GM19025 (cell line): ENCODE data around the gene GARNL3.

ENCODE experiments used
- ATAC-seq: cut with Tn5 transposase; IDR thresholded peaks from one replicate; pipeline ENCODE4 v1.9.1; 2021; ENCODE audit warnings: mild to moderate bottlenecking, low read depth, moderate library complexity; ENCODE audit not compliant: unreplicated experiment

Gene GARNL3

GRCh38 chr9:127277099-127277498 lies 12.5 kb downstream of the GARNL3 start:
- no peak for ATAC-seq

GRCh38 chr9:127277770-127278169 lies 13.2 kb downstream of the GARNL3 start:
- no peak for ATAC-seq

DNA sequence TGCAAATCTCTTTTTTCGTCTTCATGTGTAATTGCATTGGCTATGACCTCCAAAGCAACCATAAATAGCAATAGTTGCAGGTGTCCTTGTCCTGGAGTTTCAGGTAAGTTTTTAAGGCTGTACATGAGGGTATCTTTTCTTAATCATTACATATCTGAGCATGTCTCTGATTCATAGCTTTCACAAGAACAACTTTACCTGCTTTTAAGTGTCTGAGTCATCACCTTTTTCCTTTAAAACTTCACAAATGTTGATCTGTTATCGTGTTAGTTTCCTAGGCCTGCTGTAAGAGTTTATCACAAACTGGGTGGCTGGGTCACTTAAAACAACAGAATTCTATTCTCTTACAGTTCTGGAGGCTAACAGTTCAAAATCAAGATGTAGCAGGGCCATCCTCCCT lies 13.8 kb downstream of the GARNL3 start:
- ATAC-seq = no peak

- no peak for ATAC-seq
These were observed 15.2 kb downstream of the GARNL3 start for GRCh38 chr9:127279717-127280285.

DNA sequence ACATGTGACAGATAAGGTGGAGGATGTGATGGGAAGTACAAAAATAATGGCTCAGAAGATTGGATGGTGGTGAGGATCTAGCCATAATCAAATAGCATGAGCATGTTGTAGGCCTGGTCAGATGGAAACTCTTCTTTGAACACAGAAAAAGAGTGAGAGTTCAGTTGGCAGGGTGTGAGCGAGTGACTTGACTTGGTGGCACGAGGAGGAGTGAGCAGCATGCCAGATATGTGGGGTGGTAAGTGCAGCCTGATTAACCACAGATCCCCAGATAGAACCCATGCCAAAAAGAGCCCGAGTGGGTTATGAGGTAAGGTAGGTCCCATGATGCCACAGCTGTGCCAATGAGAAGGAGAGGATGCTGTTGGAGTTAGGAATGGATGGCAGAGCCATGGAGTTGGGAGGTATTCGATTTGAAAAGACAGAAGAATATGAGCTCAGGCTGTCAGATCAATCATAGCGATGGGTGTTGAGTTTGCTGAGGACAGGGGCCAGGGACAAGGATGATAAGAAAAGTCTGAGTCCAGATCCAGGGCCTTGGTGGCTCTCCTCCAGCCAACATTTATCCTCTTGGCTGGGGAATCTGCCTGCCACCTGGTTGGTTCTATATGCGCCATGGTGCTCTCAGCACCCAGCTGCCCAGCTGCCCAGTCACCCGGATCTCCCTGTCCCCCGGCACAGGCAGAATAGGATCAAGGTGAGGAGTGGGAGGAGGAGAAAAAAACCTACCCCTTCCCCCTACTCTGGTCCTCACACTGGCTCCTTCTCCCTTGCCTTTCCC lies 16.5 kb downstream of the GARNL3 start:
- ATAC-seq = no peak

- no peak for ATAC-seq
These were observed 17.3 kb downstream of the GARNL3 start for GRCh38 chr9:127281891-127282290.

- ATAC-seq = no peak
These were observed 18.0 kb downstream of the GARNL3 start for GRCh38 chr9:127282611-127283010.

DNA sequence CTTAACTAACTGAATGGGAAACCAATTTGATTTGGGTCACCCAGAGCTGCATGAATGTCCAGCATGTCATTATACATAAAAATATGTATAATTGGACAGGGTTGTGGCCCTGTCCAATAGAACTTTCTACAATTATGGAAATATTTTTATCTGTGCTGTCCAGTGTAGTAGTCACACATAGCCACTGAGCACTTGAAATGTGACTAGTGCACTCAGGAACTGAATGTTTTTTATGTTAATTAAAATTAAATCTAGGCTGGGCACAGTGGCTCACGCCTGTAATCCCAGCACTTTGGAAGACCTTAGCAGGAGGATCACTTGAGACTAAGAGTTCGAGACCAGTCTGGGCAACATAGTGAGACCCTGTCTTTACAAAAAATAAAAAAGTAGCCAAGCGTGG lies 18.6 kb downstream of the GARNL3 start:
- no peak for ATAC-seq

- ATAC-seq = no peak
These were observed 19.4 kb downstream of the GARNL3 start for GRCh38 chr9:127283917-127284497.

- ATAC-seq = no peak
These were observed 21.4 kb downstream of the GARNL3 start for GRCh38 chr9:127285965-127286364.

- ATAC-seq = no peak
These were observed 26.0 kb downstream of the GARNL3 start for GRCh38 chr9:127290561-127291065.

- ATAC-seq = no peak
These were observed 26.7 kb downstream of the GARNL3 start for GRCh38 chr9:127291246-127291778.

GRCh38 chr9:127292415-127292814 lies 27.8 kb downstream of the GARNL3 start:
- no peak for ATAC-seq

- no peak for ATAC-seq
These were observed 28.8 kb downstream of the GARNL3 start for GRCh38 chr9:127293328-127293727.

DNA sequence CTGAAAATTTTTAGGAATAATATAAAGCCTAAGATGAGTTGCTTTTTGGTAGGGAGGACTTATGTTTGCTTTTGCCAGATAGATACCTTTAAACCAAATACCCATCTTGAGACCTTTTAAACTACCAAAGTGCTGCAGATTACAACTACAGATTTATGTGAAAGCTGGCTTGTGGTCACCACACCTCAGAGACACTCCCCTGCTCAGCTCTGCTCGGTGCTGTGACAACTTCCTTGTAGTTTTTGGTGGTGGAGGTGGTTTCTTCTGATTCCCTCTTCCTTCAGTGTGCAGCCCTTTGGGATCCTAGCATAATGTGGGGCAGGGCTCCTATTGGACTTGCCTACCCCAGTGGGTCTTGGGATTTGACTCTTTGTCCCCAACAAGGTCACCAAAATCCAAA lies 29.2 kb downstream of the GARNL3 start:
- no peak for ATAC-seq

- no peak for ATAC-seq
These were observed 30.4 kb downstream of the GARNL3 start for GRCh38 chr9:127295005-127295404.

- no peak for ATAC-seq
These were observed 36.4 kb downstream of the GARNL3 start for GRCh38 chr9:127300886-127301447.

GRCh38 chr9:127303830-127304229 lies 39.3 kb downstream of the GARNL3 start:
- ATAC-seq = no peak

GRCh38 chr9:127305206-127305837 lies 40.7 kb downstream of the GARNL3 start:
- ATAC-seq = no peak

- ATAC-seq = no peak
These were observed 41.3 kb downstream of the GARNL3 start for GRCh38 chr9:127305838-127306226.

DNA sequence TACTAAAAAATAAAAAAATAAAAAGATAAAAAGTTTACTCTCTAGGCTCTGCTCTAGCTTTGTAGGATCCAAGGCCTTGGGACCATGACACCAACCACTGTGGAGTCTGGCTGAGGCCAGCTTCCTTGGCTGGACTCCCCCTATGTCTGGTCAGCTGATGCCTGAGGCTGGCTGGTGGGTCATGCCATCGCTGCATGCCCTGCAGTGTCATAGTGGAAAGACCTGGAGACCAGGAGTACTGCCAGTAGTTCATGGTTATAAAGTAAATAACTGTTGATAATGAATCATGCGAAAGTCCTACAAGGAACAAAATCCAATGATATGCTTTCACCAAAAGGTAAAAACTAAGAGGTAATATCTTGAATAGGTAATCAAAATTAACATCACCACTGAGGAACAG lies 43.2 kb downstream of the GARNL3 start:
- no peak for ATAC-seq
